A172 (cell line): ENCODE measurements around the gene TRIM61. TPM values are rescaled to one million over a fixed set of nuclear protein-coding genes. Genes with fewer than 3 reads are reported as not detected.

Experiments
- total RNA-seq: library from RNA; depleted of rRNA; stranded (reverse); fragments of >200 nt; shearing (Covaris generic); gene quantifications from 2 replicates; pipeline ENCODE4 v1.2.3, GENCODE V29; 2014; rRNA removed

TRIM61 gene
- total RNA-seq, 1 experiment from 2014 or later, result not detected

Other genes with a start within 250 kb of the TRIM61 start
- not detected in 2 replicates for gene SMIM31, start 223.5 kb downstream of the TRIM61 start, total RNA-seq
- not detected in 2 replicates for gene APELA, start 100.5 kb downstream of the TRIM61 start, total RNA-seq
- gene TRIM60, start 54.3 kb upstream of the TRIM61 start, total RNA-seq, result not detected in 2 replicates
- gene TRIM75, start 76.2 kb upstream of the TRIM61 start, total RNA-seq, result not detected in 2 replicates
- 20.2 and 24.8 TPM in 2 replicates for gene TMEM192, start 135.2 kb upstream of the TRIM61 start, total RNA-seq
- gene KLHL2, start 229.9 kb upstream of the TRIM61 start, total RNA-seq, result 18.3 and 21.1 TPM in 2 replicates